ENCODE results near the gene NKIRAS2.
A peak's percentile ranks its signal among the peaks of the same experiment; 100 is the strongest.

The NKIRAS2 gene

DNA sequence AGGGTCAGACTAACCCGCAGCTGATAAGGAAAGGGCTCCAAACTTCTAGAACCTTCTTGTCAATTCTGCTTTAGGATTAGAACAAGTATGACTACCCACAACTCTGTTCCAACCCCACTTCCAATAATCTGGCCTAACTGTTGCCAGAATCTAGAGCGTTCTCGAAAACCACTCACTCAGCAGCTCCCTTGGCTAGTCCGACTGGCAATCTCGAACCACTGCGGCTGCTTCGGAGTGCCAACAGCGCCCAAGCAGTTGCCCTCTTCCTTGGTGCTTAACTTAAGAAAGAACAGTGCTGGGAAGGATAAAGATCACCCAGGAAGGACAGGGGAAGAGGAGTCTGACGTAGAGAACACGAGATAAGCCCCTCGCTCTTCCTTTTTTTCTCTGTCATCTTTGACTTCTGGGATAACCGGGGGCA is 3.5 kb upstream of the NKIRAS2 start:
- ATAC-seq (ENCODE audit: low read depth) (no peak), DNase-seq (ENCODE audit: low spot score) (no peak)
- TF ChIP-seq CTCF (IDR thresholded peaks at IDR 0.05; ENCODE audit: poor library complexity, severe bottlenecking), result no peak
- peaks cover 18% of the 10 kb centered on the region for H3K4me1 ChIP-seq (ENCODE audit: insufficient read depth, poor library complexity, severe bottlenecking)
- H3K27me3 ChIP-seq (ENCODE audit: insufficient read depth, poor library complexity, severe bottlenecking), result no peaks in the 10 kb centered on the region
- peak overlapping the region; percentile 75 for H3K27ac ChIP-seq (ENCODE audit: poor library complexity, severe bottlenecking)
- H3K4me3 ChIP-seq (ENCODE audit: severe bottlenecking), result peak overlapping the region; percentile 91
- peaks cover 22% of the 10 kb centered on the region for H3K36me3 ChIP-seq (ENCODE audit: low read depth)
- H3K9me3 ChIP-seq (ENCODE audit: severe bottlenecking), result no peaks in the 10 kb centered on the region

- DNase-seq (ENCODE audit: low spot score) (peak; percentile 89), ATAC-seq (ENCODE audit: low read depth) (peak; percentile 87)
- peaks cover 11% of the 10 kb centered on the region for H3K4me1 ChIP-seq (ENCODE audit: insufficient read depth, poor library complexity, severe bottlenecking)
- no peaks in the 10 kb centered on the region for H3K9me3 ChIP-seq (ENCODE audit: severe bottlenecking)
- no peaks in the 10 kb centered on the region for H3K27me3 ChIP-seq (ENCODE audit: insufficient read depth, poor library complexity, severe bottlenecking)
- peaks cover 25% of the 10 kb centered on the region for H3K36me3 ChIP-seq (ENCODE audit: low read depth)
- H3K27ac ChIP-seq (ENCODE audit: poor library complexity, severe bottlenecking), result peak within 1 kb of the TSS; percentile 75
- H3K4me3 ChIP-seq (ENCODE audit: severe bottlenecking), result peak within 1 kb of the TSS; percentile 91
- TF ChIP-seq CTCF (IDR thresholded peaks at IDR 0.05; ENCODE audit: poor library complexity, severe bottlenecking), result no peak
Observed at GRCh38 chr17:42016941-42017865, 2.7 kb upstream of the NKIRAS2 start, which contains the start of gene DNAJC7. Gene DNAJC7, minus strand, starts transcription at chr17:42017439. Its CDS starts 23 bp downstream, at chr17:42017416.

DNA sequence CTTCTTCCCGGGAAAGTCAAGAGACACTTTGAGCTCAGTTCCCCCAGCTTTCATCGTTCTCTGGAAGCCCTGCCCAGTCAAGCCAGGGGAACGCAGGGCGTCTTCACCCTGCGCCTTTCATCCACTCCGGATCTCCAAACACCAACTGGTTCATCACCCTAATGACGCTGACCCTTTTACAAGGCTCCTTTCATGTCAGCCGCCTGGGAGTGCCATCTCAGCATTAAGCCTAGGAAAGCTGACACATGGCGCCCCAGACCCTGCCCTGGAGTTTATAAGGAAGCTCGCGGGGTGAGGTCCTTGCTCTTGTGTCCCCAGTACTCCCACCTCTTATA is 2.1 kb upstream of the NKIRAS2 start:
- DNase-seq (ENCODE audit: low spot score) (no peak), ATAC-seq (ENCODE audit: low read depth) (no peak; the same call in 1 of the 3 replicates)
- H3K27ac ChIP-seq (ENCODE audit: poor library complexity, severe bottlenecking), result peak overlapping the region; percentile 75

DNA sequence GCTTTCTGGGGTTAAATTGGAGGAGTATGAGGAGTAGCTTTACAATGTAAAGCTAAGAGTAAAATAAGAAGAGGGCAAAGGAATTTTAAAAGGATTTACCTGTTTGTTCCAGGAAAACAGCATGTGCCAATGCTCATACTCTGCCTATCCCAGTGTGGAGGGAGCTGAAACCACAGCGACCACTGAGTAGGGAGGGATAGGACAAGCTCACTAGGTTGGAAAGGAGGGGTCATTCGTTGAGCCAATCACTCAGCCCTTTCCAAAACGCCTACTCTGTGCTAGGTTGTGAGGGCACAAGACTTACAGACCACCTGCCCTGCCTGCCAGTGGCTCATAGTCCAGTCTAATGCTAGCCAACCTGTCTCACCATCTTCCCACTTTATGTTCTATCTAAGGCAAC is 1.6 kb upstream of the NKIRAS2 start:
- peak overlapping the region; percentile 75 for H3K27ac ChIP-seq (ENCODE audit: poor library complexity, severe bottlenecking)
- ATAC-seq (ENCODE audit: low read depth) (no peak), DNase-seq (ENCODE audit: low spot score) (no peak)

More for the DNA sequence above, 2.1 kb upstream of the NKIRAS2 start:
- Histone ChIP-seq H3K36me3 (ENCODE audit: low read depth) (peaks cover 31% of the 10 kb centered on the region), H3K4me3 (ENCODE audit: severe bottlenecking) (peak overlapping the region; percentile 91), H3K27me3 (ENCODE audit: insufficient read depth, poor library complexity, severe bottlenecking) (no peaks in the 10 kb centered on the region), H3K9me3 (ENCODE audit: severe bottlenecking) (no peaks in the 10 kb centered on the region), H3K4me1 (ENCODE audit: insufficient read depth, poor library complexity, severe bottlenecking) (peaks cover 9% of the 10 kb centered on the region)
- no peak for TF ChIP-seq CTCF (IDR thresholded peaks at IDR 0.05; ENCODE audit: poor library complexity, severe bottlenecking)

More for the DNA sequence above, 1.6 kb upstream of the NKIRAS2 start:
- TF ChIP-seq CTCF (IDR thresholded peaks at IDR 0.05; ENCODE audit: poor library complexity, severe bottlenecking), result no peak
- Histone ChIP-seq H3K27me3 (ENCODE audit: insufficient read depth, poor library complexity, severe bottlenecking) (no peaks in the 10 kb centered on the region), H3K9me3 (ENCODE audit: severe bottlenecking) (no peaks in the 10 kb centered on the region), H3K4me1 (ENCODE audit: insufficient read depth, poor library complexity, severe bottlenecking) (peaks cover 6% of the 10 kb centered on the region), H3K36me3 (ENCODE audit: low read depth) (peaks cover 33% of the 10 kb centered on the region), H3K4me3 (ENCODE audit: severe bottlenecking) (peak overlapping the region; percentile 91)
